NCI-H1417 (cell line): ENCODE measurements around the gene MMP1.

Source experiments
- DNase-seq, 3 experiments: peaks; one replicate each; lab custom pipeline; 2025; lab: John Stamatoyannopoulos, UW

The MMP1 gene

DNA sequence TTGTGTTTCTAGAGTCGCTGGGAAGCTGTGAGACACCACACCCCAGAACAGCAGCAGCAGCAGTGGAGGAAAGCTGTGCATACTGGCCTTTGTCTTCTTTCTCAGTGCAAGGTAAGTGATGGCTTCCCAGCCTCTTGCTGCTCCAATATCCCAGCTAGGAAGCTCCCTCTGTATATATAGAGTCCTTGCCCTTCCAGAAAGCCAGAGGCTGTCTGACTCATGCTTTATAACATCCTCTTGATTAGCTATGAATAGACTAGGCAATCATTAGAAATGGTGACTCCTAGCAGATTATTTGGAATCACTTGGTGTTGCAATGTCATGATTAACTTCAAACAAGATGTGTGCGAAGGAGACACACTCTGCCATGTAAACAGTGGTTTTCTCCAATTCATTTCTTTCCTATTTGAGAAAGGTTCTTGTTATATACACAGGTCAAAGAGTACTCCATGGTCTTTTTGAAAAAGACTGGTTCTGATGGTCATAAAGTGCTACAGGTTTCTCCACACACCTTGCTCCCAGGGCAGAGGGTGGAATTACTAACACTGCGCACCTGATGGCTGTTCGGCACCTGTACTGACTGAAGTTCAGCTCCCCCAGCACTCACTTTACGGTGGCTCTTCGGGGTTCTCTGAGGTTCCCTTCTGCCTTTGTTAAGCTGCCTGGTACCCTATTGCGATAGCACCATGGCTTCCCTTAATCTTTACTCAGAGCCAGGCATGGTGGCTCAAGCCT is at the start of gene MMP1:
MMP1 (minus strand) TSS at position 149 of the 735 bp plus-strand sequence; CDS start at position 81, 68 bp downstream.
- DNase-seq: no peak

DNA sequence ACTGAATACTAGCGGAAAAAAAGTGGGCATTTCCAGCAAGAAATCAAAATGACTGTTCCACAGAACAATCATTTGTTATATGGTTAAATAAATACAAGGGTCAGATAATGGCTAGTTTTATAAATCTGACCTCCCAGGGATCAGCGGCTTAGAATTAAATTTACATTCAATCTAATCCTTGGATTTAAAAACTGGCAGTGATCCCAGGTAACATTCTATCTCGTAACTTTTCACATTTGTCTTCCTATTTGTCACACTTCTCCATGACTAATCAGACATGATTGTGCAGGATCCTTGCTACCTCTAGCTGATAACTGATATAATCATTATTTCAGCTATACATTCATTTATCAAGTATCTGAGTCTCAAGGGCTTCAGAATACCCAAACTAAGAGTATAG is 48.3 kb upstream of the MMP1 start:
- peak in 1 of 3 experiments; percentile 31 for DNase-seq

DNA sequence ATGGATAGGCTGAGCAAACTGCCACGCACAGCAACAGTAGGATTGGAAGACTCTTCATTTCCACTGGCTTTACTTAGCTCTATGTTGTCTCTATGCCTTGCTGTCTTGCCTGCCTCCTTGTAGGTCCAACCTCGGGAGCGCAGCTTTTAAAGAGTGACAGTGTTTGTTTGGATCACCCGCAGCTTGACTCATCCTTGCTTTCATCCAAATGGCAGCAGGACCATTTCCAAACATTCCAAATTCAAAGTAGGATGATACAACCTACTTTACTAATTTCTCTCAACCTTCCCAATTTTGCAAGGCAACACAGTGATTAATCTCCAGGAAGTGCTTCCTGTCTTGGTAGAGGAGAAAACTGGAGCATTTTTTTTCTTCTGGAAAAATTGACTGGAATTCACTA is 45.5 kb upstream of the MMP1 start, which contains the start of gene MMP3:
MMP3 (minus strand) TSS at position 121 of the 400 bp plus-strand sequence; CDS start at position 58, 63 bp downstream.
- DNase-seq: no peak

DNA sequence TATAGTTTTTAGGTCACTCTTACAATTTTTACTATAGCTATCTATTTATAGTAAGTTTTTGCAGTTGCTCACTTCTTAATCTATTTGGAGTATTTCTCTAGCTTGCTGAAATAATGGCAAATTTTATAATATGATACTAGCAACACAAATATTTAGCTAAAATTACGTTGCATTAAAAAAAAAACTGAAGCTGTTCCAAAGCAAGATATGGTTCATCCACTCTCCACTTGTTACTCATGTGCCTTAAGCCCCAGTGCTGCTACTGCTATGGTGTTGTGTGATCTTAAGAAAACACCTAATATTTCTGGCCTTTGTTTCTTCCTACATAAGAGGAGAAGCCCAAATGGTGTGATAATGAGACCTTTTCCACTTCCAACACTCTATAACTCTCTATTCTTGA is 45.0 kb upstream of the MMP1 start:
- DNase-seq: no peak

DNA sequence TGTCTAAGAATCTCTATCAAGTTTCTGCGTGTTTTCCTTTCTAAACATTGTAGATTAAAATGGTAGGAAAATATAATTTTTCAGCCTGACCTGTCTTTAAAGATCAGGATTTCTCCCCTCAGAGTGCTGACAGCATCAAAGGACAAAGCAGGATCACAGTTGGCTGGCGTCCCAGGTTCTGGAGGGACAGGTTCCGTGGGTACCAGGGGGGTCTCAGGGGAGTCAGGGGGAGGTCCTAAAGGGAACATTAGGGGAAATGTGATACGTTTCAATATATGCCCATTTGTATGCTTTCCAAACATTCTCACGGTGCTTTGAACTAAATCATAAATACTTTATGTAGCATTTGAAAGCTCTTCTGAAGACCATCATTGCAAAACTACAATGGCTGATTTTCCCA is 42.1 kb upstream of the MMP1 start:
- DNase-seq: peak; percentile 14 to 91 (median 71)

DNA sequence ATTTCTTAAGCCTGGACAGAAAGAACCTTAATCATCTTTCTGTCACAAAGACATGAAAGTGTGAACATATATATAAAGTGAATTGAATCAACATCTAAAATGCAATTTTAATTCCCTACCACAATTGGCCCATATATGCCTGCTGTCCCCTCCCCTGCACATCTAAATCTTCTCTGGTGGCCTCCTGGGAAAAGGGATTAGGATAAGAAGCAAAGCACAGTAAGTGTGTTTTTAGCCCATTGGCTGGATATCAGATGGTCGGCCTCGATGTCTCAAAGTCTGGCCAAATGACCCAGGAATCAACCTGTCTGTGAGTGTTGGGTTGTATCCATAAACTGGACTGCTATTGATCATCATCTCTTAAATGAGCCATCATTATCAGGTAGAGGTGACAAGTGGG is 39.7 kb upstream of the MMP1 start:
- DNase-seq: no peak

DNA sequence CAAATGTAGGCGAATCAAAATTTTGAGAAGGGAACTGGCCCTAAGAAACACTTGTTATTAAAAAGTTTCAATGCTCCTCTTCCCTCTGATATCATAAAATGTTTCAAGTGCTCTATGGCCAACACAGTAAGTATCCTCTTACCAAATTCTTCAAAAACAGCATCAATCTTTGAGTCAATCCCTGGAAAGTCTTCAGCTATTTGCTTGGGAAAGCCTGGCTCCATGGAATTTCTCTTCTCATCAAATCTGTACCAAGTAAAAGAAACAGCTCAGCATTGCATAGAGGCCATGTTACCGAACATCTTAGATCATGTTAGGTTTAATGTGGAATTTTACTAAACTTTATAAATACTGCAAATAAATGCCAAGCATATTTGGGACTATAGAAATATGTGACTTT is 39.2 kb upstream of the MMP1 start:
- no peak for DNase-seq

DNA sequence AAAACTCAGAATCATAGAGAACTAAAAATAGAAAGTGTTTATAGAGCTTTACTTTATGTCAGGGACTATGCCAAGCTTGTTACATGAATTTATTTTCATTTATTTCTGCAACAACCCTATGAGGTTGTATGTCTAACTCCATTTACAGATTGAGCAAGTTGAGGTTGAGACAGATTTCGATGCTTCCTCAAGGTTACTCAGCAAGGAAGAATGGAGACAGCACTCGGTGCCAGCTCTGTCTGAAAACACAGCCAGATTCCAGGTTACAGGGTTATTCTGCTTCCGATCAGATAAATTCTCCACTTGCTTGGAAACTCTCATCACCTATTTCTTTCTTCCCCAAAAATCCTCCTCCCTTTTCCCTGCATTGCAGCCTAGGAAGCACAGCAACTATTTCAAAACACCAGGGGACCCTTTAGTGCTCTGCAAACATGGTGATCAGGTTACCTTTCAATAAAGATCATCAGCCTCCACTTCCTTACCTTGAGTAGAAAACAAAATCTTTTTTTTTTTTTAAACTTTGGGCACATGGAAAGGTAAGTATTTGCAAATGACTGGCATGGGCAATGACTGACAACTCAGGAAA is 38.4 kb upstream of the MMP1 start:
- peak in 2 of 3 experiments; percentile 43 to 60 for DNase-seq

DNA sequence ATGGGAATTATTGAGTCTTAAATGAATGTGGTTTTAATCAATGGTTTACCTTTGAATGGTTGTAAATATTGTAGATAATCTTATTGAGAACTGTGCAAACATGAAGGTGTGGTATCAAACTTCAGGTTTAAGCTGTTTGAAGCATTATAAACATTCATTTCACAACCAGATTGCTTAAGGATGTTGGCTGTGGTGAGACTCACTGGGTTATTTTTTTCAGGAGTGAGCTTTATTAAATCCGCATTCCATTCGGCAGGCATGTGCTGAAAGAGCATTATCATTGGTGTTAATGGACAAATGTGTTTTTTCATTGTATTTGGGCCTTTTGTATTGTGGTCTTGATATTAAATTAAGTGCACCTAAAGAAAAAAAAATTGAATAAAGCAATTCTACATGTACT is 35.8 kb upstream of the MMP1 start:
- DNase-seq: no peak

DNA sequence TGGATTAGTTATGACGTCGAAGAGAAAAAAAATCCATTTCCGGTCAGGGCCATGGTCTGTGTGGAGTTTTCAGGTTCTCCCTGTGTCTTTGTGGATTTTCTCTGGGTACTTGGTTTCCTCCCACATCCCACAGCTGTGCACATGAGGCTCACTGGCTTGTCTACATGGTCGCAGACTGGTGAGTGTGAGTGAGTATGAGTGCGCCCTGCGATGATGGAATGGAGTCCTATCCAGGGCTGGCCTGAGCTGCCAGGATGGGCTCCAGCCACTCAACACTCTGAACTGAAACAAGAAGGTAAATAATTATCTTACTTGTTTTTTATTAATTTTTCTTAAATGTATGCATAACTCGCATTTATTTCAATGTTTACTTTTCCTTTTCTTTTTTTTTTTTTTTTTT is 34.7 kb upstream of the MMP1 start:
- no peak for DNase-seq

DNA sequence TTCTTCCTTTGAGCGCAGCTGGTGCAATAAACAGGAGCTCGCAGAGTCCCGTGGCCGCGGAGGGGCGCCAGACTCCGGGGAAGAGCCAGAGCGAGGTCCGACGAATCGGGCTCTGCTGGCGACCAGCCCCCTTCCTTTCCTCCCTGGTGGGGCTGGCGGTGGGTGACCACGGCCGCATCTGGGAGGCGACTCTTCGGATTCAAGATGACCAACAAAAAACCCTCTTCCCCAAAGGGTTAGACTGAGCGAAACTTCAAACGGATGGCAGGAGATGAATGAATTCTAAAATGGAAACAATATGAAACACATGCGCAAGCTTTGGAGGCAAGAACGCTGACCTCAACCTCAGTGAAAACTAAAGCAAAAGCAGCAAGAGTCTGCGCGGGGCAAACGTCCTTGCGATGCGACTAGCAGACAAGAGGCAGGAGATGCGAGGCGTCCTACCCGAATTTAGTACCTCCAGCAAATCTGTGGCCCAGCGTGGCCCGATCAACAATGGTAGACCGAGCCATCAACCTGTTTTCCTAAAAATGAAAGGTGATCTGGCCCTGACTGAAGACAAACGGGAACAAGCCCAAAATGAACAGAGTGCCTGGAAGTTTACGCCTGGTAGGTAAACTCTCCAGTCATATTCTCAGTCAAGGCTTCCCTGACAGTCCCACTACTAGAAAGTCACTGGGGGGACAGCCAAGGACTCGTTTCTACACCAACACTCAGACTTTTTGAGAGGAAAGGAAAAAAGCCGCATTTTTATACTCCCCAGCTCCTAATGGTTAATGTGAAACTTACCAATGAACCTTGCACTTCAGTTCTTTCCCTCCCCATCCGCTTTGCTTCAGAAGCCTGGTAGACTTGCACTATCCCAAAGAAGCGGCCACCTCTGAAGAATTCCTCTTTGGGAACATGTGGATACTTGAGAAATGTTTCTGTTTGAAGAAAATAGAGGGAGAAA is 33.8 kb upstream of the MMP1 start:
- no peak for DNase-seq

DNA sequence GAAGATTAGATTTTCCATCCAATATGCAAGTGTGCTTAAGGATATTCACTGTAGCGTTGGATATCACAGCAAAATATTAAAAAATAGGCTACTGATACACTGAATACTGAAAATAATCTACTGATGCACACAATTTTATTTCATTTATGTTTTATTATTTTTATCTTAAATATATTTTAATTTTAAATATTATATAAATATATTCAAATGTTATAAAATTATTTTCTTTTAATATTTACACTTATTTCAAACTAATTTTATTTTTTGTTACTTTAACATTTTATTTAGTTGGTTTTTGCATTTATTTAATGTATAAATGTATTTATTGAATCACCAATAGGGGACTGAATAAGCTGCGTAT is 33.1 kb upstream of the MMP1 start:
- DNase-seq: no peak

DNA sequence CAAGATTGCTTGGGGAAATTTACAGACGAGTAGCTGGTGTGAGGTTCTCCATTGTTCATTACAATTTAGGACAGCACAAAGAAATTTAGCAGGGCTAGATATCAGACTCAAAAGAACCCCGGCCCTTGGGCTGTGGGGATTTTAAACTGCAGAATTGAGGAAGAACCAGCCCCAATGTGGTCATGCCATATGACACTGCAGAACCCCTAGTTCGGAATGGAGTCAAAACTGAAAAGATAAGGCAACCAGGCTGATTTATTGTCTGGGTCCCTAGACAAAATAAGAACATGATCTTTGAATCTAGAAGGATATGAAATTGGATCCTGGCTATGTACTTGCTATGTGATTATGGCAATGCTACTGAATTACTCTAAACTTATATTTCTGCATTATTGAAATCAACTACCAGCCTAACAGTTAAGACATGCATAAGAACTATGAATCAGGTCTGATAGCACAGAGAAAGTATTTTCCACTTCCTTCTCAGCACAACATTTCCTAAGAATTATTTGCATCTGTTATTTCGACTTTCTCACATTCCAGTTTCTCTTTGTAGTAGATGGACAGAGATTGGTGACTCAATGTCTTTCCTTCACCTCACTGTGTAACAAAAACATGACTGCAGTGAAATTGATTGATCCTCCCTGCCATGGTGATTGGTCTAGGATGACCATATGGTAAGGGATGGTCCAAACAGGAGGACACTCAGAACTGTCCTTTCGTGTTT is 32.2 kb upstream of the MMP1 start:
- no peak for DNase-seq

DNA sequence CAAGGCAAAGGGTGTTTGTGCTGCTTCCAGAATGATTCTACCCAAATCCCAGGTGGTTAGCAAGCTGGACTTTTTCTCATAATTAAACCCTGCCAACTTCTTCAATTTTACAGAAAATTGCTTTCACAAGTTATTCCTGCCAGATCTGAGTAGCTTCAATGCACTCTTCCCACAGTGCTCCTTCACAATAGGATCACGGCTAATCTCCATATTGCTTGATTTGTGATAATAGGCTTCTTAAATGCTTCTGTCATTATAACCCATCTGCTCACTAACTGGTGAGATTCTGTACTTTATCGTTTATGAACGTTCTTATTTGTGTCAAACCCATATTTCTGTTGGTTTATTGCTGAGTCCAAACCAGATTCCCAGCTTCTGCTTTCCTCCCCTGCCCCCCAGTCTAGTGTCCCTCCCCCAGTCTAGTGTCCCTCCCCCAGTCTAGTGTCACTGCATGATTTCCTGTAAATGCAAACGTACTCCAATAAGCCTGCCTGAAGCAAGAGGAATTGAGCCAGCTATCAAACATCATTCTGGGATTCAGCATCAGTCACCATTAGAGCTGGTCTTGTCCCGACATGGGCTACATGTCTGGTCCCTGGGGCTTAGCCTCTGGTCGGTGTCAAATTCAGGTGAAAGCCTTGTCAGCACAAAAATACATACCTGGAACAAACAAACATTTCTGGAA is 31.5 kb upstream of the MMP1 start:
- DNase-seq: peak in 2 of 3 experiments; percentile 25 to 48

DNA sequence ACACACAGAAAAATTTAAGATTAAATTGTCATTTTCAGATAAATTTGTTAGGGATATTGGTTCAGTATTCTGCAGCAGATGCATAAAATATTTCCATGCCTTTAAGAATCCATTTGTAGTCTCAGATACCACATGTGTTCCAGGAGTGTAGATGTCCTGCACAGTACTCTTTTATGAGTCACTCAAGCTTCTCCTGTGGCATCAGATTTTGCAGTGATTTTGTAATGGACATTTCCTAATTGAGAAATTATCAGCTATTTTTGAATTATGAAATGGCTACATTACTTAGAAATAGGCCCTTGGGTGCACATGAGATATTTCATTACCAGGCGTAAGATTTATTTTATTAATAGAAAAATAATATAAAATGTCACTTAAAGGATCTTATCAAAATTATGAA is 26.6 kb upstream of the MMP1 start:
- DNase-seq: no peak

DNA sequence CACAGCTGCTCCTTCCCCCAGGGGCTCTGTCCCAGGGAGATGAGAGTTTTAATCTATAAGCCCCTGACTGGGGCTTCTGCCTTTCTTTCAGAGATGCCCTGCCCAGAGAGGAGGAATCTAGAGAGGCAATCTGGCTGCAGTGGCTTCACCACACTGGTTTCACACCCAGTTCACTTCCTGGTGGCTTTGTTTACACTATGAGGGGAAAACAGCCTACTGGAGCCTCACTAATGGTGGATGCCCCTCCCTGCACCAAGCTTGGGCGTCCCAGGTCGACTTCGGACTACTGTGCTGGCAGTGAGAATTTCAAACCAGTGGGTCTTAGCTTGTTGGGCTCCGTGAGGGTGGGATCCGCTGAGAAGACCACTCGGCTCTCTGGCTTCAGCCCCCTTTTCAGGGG is 21.5 kb upstream of the MMP1 start:
- DNase-seq: no peak

DNA sequence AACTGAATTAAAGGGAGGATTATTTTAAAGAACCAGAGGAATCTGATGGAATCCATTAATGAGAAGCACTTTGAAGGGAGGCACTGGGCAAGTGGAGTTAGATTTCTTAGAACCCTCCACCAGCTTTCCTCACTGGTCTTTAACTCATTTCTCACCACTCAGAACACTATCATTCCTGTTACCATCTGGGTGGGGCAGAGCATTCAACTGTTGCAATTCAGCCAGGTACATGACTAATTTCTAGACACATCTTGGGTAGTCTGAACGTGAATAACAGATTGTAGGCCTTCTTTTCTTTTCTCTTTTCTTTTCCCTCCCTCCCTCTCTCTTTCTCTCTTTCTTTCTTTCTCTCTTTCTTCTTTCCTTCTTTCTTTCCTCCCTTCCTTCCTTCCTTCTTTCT is 15.5 kb upstream of the MMP1 start:
- DNase-seq: no peak

DNA sequence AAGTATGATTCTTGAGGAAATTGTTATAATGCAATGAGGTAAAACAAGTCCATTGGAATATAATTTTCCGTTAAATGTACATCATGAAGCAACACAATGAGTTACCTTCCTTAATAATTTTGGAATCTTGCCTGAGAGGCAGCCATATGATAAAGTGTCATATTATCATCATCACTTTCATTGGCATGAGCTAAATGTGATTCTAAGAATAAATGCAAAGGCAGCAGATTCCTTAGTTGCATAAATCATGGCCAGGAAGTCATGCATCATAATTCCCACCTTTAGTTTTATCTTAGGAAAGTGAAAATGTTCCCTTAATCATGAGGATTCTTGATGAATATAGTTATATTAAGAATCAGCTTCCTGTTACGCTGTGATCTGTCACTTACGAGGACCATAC is 14.2 kb upstream of the MMP1 start:
- DNase-seq: no peak

DNA sequence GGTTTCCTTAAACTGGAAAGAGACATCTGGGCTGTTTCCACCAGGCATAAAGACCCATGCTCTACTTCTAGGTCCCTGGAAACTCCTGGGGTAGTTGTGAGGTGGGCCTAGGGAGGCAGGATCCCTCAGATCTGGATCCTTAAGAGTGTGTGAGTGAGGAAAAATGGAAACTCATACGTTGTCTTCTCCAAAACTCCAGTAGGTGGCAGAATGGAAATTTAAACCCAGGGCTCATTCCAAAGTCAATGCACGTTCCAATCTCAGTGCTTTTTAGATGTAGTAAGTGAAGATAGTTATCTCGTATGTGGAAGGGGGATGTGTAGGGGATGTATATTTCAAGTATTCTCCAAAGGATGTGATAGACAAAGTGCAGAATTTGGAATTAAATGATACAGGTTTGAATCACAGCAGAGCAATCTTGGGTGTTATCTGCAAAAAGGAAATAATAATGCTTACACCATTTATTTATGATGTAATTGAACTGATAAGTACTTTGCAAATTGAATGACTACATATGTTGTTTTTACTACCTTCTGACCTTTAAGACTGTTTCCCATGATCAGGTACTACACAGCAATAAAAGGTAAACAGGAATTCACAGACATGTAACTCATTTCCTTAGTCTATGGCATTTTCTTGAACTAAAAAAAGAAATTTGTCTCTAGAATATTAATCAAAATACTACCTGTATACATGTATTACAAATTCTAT is 13.1 kb upstream of the MMP1 start:
- peak; percentile 30 to 70 (median 32) for DNase-seq

DNA sequence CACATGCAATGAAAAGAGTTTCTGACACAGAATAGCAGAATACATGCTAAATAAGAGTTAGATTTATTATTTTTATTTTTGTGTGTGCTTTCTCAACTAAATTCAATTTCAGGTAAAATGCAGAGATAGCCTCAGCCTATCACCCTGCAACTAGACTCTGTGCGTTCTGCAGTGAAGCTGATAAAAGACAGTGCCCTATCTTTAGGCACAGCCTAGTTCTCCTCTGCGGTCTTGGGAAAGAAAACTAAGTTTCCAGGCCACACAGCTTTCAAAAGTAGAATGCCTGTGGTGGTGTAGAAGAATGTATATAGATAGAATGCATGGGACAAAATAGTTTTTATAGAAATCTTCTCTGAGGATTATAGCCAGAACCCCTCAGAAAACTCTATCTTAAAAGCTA is 12.0 kb upstream of the MMP1 start:
- DNase-seq: no peak

DNA sequence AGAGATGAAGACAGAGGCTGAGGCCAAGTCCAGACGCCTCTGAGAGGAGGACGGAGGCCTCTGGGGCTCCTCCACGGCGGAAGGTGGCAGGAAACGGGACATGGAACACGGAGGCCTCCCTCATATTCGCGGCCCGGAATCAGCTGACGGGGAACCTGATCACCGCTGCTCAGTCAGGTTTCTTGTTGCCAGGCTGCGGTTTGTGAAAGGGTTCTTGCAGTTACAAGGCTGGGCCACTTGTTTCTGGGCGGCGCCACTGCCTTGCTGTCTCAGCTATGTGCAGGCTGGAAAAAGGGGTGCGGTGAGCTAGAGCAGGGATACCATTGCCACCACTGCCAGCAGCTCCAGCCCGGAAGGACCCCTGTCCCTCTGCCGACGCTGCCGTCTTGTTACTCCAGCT is 10.0 kb upstream of the MMP1 start:
- no peak for DNase-seq
